Activated T-cell treated with anti-CD3 and anti-CD28 coated beads, Interleukin-2, amount 50 U/mL, for 48 hours (primary cell): ENCODE results near the gene CD3G.

ENCODE experiments used
- DNase-seq, 2 experiments: peaks; one replicate each; pipeline ENCODE4 v3.0.0-alpha.2; 2020

CD3G gene

DNA sequence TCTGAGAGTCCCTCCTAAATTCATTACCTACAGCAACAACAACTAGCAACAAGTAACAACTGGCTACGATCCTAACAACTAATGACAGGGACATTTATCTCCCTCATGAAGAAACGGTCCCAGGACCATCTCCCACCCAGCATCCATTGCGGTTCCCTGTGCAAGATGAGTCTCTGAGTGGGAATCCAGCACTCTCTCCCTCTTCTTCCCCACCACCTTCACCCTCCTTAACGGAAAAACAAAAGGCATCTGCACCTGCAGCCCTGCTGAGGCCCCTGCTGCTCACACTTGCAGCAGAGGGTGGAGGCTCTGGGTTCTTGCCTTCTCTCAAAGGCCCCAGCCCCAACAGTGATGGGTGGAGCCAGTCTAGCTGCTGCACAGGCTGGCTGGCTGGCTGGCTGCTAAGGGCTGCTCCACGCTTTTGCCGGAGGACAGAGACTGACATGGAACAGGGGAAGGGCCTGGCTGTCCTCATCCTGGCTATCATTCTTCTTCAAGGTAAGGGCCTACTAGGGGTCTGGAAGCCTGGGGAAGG lies at the start of gene CD3G:
CD3G (plus strand) TSS at position 364 of the 535 bp plus-strand sequence; CDS start at position 444, 80 bp downstream.
- DNase-seq = peak; percentile 84 to 85

DNA sequence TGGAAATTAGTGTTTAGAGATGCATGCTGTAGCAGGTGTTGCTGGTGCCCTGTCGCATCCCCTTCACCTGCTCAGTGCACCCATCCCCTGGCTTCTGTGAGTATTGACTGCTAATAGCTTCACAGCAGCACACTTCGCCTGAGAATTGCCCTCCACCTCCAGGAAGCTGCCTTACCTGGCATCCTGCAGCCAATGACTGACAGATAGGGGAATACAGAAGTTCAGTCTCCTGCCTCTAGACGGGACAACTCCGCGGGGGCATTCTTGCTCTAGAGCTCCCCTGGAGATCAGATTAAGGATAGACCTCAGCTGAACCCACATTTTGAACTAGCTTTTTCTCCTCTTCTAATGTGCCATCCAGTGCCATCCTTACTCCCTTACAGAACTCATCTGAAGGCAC lies 48.9 kb upstream of the CD3G start:
- no peak for DNase-seq

DNA sequence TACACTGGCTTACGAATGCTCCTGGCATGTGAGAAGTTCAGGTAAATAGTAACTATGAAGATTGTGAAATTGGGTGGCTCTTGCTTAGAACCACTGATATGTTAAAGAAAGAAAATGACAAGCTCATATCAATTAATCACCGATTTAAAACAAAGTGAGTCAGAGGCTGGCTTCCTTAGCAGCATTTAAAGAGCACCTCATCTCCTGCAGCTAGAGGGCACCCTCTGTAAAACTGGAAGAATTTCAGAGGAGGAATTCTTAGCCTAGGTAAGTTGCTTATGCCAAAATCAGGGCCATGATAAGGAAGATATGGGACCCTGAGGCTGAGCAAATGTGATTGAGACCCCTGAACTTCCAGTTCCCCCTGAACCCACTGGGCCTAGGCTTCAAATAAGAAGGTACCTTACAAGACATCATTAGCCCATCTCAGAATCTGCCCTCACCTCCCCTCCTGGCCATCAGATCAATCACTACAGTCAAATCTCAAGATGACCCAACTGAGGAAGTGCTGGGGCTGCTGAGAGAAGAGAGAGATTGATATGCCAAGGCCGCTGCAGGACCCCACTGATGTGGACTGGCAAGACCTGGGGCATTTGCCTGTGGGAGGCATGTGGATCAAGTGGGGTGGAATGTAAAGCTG lies 48.2 kb upstream of the CD3G start:
- DNase-seq = peak in 1 of 2 experiments; percentile 63

DNA sequence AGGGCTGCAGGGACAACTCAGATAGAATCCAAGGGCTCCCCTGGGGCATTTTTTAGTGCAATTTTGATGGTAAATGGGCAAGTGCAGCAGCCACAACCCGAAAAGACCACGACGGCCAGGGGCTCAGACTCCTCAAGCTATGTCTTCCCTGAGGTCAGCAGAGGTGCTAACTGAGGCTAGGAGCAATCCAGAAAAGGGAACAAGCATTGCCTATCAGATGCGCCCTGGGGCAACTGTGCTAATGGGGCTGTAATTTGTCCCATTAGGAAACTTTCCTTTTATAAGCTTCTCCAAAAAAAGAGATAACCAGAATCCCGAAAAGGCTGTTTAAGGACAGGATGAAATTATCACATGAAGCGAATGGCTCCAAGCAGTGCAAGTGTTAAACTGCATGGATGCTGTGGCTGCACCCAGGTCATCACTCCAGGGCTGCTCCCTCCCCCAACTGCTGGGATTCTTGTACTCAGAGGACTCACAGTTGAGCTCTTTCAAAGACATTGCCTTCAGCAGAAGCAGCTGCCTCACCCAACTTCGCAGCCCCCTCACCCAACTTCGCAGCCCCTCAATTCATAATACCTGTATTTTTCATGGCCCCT lies 42.4 kb upstream of the CD3G start:
- no peak for DNase-seq

DNA sequence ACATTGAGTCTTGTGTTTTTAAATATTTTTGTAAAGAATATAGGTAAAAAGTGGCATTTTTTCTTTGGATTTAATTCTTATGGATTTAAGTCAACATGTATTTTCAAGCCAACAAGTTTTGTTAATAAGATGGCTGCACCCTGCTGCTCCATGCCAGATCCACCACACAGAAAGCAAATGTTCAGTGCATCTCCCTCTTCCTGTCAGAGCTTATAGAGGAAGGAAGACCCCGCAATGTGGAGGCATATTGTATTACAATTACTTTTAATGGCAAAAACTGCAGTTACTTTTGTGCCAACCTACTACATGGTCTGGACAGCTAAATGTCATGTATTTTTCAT lies 39.9 kb upstream of the CD3G start:
- no peak for DNase-seq

DNA sequence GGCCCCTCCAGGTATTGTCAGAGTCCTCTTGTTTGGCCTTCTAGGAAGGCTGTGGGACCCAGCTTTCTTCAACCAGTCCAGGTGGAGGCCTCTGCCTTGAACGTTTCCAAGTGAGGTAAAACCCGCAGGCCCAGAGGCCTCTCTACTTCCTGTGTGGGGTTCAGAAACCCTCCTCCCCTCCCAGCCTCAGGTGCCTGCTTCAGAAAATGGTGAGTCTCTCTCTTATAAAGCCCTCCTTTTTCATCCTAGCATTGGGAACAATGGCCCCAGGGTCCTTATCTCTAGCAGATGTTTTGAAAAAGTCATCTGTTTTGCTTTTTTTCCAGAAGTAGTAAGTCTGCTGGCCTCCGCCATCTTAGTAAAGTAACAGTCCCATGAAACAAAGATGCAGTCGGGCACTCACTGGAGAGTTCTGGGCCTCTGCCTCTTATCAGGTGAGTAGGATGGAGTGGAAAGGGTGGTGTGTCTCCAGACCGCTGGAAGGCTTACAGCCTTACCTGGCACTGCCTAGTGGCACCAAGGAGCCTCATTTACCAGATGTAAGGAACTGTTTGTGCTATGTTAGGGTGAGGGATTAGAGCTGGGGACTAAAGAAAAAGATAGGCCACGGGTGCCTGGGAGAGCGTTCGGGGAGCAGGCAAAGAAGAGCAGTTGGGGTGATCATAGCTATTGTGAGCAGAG lies 39.4 kb upstream of the CD3G start, which contains the start of gene CD3E:
CD3E (plus strand) TSS at position 163 of the 681 bp plus-strand sequence; CDS start at position 386, 223 bp downstream.
- peak; percentile 80 to 81 for DNase-seq

DNA sequence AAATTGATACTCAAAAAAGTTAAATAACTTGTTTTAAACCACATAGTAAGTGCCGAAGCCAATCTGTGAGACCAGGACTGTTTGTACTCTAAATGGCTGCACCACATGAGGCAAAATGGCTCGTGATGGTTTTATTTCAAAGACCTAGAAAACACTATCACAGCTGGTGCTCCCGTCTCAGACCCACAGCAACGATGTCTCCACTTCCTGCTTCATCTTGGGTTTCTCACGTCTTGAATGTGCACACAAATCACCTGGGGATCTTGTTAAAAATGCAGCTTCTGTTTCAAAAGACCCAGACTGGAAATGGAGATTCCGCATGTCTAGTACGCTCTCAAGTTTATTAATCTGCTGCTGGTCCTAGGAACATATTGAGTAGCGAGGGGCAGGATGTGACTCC lies 38.4 kb upstream of the CD3G start:
- DNase-seq = peak; percentile 57

DNA sequence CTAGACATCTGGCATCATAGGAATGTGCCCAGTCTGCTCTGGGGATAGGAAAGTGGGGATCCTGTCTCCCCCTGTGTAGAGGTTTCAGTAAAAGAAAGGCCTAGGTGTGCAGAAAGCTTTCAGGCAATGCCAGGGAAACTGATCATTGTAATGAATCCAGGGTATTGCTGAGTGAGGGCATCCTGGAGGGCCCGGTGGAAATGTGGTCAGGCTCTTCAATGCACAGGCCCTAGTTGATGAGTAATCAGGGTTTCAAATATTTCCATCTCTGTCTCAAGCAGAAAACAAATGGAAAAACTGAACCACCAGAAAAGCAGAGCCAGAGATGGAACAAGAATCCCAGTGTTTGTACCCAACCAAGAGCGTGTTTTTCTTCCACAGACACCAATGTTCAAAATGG lies 37.6 kb upstream of the CD3G start:
- peak; percentile 57 to 65 for DNase-seq

DNA sequence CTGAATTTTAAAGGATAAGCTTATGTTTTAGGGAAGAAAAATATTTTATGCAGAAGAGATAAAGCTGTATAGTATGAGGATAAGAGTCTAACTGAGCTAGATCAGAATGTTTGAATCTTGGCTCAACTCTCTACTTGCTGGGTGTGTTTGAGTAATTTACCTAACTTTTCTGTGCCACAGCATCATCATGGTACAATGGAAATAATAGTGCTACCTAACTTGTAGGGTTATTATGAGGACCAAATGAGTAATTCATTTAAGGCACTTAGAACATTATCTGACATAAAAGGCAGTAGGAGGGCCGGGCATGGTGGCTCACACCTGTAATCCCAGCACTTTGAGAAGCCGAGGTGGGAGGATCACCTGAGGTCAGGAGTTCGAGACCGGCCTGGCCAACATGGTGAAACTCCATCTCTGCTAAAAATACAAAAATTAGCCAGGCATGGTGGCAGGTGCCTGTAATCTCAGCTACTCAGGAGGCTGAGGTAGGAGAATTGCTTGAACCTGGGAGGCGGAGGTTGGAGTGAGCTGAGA lies 35.1 kb upstream of the CD3G start:
- DNase-seq = peak in 1 of 2 experiments; percentile 46

DNA sequence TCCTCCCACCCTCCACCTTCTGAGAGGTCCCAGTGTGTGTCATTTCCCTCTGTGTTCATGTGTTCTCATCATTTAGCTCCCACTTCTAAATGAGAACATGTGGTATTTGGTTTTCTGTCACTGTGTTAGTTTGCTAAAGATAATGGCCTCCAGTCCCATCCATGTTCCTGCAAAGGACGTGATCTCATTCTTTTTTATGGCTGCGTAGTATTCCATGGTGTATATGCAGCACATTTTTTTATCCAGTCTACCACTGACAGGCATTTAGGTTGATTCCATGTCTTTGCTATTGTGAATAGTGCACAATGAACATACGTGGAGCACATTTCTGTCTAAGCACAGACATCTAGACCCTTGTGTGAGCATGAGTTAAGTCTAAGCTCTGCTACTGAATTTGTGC lies 33.9 kb upstream of the CD3G start:
- no peak for DNase-seq

DNA sequence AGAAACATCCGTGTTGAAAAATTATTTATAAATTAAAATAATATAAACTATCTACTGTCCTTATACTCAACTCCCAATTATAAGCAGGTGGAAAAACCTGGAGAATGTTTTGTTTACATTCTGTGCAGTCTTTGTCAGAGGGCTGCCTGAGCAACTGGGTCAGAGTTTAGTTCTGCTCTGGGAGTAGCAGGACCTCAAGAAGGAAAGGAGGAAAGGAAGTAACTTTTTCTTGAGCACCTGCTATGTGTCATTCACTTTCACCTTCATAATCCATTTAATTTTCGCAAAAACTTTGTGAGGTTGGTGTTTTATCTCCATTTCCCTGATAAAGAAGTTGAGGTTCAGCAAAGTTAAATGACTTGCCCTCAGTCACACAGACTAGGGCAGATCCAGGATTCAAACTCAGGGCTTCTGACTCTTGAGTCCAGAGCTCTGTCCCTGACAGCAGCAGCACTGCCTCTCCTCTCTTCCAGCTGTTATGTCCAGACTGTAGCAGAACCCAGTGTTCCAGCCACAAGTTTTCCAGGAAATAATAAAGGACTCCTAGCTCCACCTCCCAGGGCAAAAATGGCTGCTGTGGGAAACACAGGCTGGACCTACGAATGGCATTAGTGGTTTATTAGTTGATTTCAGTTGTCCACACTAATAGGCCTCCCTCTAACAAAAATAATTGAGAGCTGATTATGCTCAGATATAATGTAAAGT lies 33.2 kb upstream of the CD3G start:
- DNase-seq = no peak

DNA sequence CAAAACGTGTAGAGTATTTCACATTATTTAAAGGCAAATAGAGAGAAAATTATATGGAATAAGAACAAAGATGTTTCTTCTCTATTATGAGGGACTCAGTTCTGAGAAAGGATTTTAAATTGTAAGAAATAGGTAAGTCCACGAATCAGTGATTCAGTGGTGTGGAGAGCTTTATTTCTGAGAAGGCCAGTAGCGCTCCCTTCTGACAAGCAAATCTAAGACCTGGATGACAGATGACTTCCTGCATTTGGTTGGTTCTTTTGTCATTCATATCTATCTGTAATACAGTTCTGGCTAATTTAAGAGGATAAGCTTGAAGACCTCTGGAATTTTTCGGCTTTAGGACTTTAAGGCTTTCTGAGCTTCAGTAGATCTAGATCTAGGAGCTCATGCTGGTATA lies 32.6 kb upstream of the CD3G start:
- no peak for DNase-seq

DNA sequence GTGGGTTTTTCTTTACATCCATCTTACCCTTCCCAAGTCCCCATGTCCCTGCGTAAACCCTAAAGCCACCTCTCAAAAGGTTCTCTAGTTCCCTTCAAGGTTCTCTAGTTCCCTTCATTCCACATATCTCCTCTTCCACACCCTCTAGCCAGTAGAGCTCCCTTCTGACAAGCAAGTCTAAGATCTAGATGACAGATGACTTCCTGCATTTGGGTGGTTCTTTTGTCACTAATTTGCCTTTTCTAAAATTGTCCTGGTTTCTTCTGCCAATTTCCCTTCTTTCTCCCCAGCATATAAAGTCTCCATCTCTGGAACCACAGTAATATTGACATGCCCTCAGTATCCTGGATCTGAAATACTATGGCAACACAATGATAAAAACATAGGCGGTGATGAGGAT lies 31.8 kb upstream of the CD3G start:
- no peak for DNase-seq

DNA sequence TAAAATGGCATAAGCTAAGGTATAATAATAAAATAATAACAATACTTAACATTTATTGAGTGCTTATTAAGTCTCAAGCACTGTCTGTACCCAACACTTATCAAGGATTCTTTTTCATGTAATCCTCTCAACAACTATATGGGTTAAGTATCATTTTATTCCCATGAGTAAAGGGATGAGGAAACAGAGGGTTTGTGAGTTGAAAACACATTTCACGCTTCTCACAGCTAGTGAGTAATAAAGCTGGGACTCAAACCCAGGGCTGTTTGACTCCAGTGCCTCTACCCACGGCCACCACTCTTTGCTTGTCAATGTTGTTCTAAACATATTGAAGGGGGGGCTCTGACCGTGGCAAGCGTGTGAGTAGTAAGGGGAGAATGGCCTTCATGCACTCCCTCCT lies 30.9 kb upstream of the CD3G start:
- no peak for DNase-seq

DNA sequence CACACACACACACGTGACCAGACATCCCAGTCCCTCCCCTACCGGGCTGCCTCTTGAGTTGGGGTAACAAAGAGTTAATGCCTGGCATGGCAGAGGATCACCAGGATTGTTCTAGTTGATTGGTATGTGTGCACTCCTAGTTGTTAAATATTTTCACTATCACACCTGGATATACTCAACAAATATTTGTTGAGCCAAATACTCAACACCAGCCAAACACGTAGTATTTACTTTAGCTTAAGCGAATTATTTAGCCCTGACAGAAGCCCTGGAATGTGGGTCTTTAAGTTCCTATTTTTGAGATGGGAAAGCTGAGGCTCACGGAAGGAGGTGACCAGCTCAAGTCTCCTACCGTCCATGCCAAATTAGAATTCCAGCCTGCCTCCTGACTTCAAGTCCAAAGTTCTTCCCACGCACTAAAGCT lies 29.1 kb upstream of the CD3G start:
- DNase-seq = no peak

DNA sequence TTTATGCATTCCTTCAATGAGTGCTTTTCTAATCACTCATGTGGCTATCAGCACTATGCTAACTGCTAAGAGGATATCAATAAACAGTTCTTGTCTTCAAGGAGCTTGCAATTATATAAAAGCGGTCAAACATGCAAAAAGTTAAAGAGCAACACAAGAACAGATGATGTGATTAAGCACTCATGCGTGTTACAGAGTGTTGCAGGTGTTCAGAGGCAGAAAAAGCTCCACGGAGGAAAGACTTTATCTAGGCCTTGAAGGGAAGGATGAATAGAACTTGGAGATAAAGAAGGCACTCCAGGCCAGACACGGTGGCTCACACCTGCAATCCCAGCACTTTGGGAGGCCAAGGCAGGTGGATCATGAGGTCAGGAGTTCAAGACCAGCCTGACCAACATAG lies 26.0 kb upstream of the CD3G start:
- no peak for DNase-seq

DNA sequence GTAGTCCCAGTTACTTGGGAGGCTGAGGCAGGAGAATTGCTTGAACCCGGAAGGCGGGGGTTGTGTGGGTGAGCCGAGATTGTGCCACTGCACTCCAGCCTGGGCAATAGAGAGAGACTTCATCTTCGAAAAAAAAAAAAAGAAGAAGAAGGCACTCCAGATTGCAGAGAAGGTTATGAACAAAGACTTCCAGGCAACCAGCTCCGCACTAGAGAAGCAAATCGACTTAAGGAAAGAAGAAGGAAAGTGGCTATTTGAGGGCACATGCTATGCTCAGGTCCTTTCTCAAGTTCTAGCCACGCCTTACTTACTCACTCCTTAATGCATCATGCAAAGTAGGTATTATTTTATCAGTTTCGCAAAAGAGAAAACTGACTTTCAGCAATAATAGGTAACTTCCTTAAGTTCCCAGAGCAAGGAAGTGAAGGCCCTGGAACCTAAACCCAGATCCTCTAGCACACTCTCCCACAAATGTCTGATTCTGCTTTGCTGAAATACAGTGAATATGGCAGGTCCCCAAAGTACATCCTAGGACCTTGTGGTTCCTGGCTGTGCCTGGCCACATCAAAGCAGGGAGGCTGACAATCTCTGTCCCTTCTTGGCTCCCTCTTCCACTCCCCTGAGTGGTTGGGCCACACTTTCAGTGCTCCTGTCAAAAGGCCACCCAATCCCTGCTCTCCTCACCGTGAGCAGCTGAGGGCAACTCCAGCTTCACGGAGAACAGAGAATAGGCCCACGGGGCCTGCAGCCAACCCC lies 25.4 kb upstream of the CD3G start:
- no peak for DNase-seq

DNA sequence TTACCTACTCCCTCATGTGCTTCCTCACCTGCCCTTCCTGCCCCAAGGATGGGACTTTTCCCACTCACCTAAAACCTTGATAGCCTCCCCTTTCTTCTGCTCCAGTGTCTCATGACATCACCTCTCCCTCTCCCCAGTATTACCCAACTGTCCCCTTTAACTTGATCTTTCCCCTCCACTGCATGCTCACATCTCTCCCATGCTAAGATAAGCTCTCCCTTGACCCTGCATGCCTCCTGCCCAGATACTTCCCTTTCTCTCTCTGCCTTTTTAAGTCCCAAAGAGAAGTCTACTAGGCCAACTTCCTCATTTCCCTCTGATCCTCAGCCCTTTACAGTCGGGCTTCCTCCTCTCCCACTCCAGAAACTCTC lies 24.8 kb upstream of the CD3G start:
- DNase-seq = no peak

DNA sequence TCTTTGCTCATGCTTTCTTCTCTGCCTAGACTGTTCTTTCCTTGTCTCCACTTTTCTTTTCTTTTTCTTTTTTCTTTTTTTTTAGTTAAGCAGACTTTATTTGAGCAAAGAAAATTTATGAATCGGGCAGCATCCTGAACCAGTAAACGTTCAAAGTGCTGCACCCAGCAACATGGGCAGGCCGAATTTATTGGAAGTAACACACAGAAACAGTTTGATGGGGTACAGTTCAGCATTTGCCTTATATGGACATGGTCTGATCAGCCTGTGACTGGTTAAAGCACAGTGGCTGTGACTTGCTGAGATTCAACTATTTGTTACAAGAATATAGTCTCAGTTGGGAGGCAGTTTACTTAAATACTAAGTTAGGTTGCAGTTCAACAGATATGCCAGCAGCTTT lies 23.6 kb upstream of the CD3G start:
- DNase-seq = no peak

DNA sequence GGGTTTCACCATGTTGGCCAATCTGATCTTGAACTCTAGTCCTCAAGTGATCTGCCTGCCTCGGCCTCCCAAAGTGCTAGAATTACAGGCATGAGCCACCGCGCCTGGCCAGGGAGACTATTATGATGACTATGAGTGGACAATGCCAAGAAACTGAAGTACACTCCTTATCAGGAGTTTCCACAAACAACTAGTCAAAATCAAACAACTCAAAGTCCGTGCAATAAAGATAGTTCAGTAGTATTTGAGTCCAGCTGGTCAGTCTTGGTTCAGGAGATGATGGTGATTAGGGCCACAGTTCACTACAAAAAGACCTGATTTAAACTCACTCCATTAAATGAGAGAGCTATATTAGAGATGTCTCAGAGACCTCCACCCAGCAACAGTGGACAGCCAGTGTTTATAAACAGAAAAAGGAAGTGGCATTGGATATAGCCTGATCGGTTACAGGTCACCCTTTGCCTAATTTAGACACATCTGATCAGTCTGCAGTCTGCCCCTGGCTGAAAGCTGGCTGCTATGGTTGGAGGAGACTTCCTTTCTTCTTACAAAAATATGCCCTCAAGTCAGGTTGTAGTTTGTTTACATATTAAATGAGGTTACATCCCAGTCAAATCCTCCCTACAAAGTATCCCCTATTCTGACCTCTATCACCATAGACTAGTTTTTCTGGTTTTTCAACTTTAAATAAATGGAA lies 22.6 kb upstream of the CD3G start:
- no peak for DNase-seq

DNA sequence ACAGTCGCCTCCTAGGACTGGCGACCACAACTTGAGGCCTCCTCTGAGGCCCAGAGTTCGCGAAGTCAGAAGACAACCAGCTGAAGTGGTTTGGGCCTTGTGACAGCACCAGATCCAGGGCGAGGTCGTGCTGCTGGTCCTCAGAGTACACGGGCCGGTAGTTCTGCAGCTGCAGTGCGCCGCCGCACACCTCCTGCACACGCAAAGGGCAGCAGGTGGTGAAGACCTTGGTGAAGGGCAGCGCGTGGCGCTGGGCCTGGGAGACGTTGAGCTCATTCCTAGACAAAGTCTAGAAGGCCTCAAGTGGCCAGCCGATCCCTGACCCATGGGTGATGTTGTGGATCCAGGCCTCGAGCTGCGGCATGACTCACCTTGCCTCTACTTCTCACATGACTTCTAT lies 21.4 kb upstream of the CD3G start:
- DNase-seq = no peak

DNA sequence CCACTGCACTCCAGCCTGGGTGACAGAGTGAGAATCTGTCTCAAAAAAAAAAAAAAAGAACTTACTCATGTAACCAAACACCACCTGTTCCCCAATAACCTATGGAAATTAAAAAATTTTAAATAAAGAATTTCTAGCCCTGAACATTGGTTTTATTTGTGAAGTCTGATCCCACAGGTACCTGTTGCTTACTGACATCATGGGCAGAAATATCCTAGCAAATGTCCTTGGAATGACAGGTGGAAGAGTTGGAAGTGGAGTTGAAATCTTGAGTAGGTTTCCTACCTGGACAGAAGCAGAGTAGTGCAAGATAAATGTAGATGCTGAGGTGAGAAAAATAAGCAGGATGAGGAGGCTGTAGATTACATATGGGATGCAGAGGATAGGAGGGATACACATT lies 18.9 kb upstream of the CD3G start:
- DNase-seq = no peak
